GM12878 (cell line): ENCODE data around the gene YAP1. TPM values are rescaled to one million over a fixed set of nuclear protein-coding genes. Genes with fewer than 3 reads are reported as not detected.

Experiments
- ATAC-seq: fragments of 200-7000 bp; cut with Tn5 transposase; 3 replicates; pipeline ENCODE4 v1.9.1; 2020; ENCODE audit warnings: mild to moderate bottlenecking, moderate library complexity
- BruUV-seq: library from RNA; stranded (reverse); fragments of 400-500 nt; replicated peaks from 2 replicates; lab custom pipeline; 2021; lab: Mats Ljungman, UMichigan
- CTCF ChIA-PET: fragments of 300-600 bp; sonication (Branson Sonifier 250); formaldehyde crosslinking; extraction: SDS; loops from one replicate; lab custom pipeline; 2021; ENCODE audit warnings: inconsistent platforms; lab: Yijun Ruan, JAX
- POLR2A ChIA-PET: fragments of 350-600 bp; formaldehyde crosslinking; extraction: SDS; loops from one replicate; lab custom pipeline; 2021; ENCODE audit warnings: inconsistent platforms; lab: Charles Lee
- RAD21 ChIA-PET: fragments of 300-600 bp; sonication (Branson Sonifier 250); formaldehyde crosslinking; loops from one replicate; lab custom pipeline; 2023; ENCODE audit warnings: antibody characterized with exemption; ENCODE audit not compliant: unreplicated experiment; lab: Charles Lee
- SMC1A ChIA-PET: fragments of 300-600 bp; sonication (Branson Sonifier 250); formaldehyde crosslinking; loops from one replicate; lab custom pipeline; 2023; ENCODE audit not compliant: unreplicated experiment, uncharacterized antibody; lab: Charles Lee
- DNase-seq: peaks from one replicate; pipeline ENCODE4 v3.0.0-alpha.2; 2011; ENCODE audit warnings: low read depth, low spot score
- FAIRE-seq: peaks from 3 replicates; lab custom pipeline; 2011; peaks lifted over from hg19 to GRCh38; lab: Jason Lieb, UNC
- H2AFZ ChIP-seq: 2 replicates; pipeline ENCODE4 v1.6.0; 2011; ENCODE audit warnings: low read depth, low read length, control low read depth; ENCODE audit not compliant: control insufficient read depth
- H3K27ac ChIP-seq: 2 replicates; pipeline ENCODE4 v1.5.1; 2011; ENCODE audit warnings: control low read depth; ENCODE audit not compliant: control insufficient read depth, insufficient read depth
- H3K27me3 ChIP-seq, 2 experiments: replicated peaks in 1 of 2; 2 replicates each; pipeline versions ENCODE4 v1.6.0 to v1.6.1; 2011; ENCODE audit warnings: low read length in 1 of 2; ENCODE audit not compliant: control insufficient read depth in 2 of 2, insufficient read depth in 2 of 2
- H3K36me3 ChIP-seq, 2 experiments: 2 replicates each; pipeline ENCODE4 v1.5.1; 2011; ENCODE audit warnings: low read length in 1 of 2; ENCODE audit not compliant: control insufficient read depth in 2 of 2, insufficient read depth in 2 of 2
- H3K4me1 ChIP-seq: 2 replicates; pipeline ENCODE4 v1.6.1; 2011; ENCODE audit warnings: mild to moderate bottlenecking, low read length, moderate library complexity, mixed read lengths; ENCODE audit not compliant: control insufficient read depth, insufficient read depth
- H3K4me2 ChIP-seq: 2 replicates; pipeline ENCODE4 v1.6.0; 2011; ENCODE audit warnings: control low read depth; ENCODE audit not compliant: control insufficient read depth, insufficient read depth
- H3K4me3 ChIP-seq: fragments of 200-600 bp; sonication (generic); 2 replicates; pipeline ENCODE4 v1.5.1; 2016
- H3K79me2 ChIP-seq: 2 replicates; pipeline ENCODE4 v1.6.0; 2011; ENCODE audit warnings: low read length; ENCODE audit not compliant: control insufficient read depth, insufficient read depth
- H3K9ac ChIP-seq: 2 replicates; pipeline ENCODE4 v1.8.0; 2011; ENCODE audit warnings: low read length, control low read depth, mixed read lengths; ENCODE audit not compliant: control insufficient read depth, insufficient read depth
- H3K9me3 ChIP-seq: replicated peaks from 3 replicates; pipeline ENCODE4 v1.5.1; 2011; ENCODE audit warnings: mild to moderate bottlenecking, low read length; ENCODE audit not compliant: control insufficient read depth, insufficient read depth
- H4K20me1 ChIP-seq: 2 replicates; pipeline ENCODE4 v1.6.0; 2011; ENCODE audit not compliant: control insufficient read depth, insufficient read depth
- MTA3 ChIP-seq: IDR thresholded peaks from 2 replicates; pipeline ENCODE4 v1.6.1; 2012; ENCODE audit warnings: low read length, inconsistent platforms, borderline replicate concordance
- NFYA ChIP-seq: IDR thresholded peaks from 2 replicates; pipeline ENCODE4 v1.6.1; 2011; ENCODE audit warnings: low read depth, mild to moderate bottlenecking, low read length, improper control_type of control experiment, borderline replicate concordance
- NR2F1 ChIP-seq: fragments of 450-650 bp; conservative IDR thresholded peaks from 2 replicates; pipeline ENCODE4 v1.6.1; 2017; ENCODE audit warnings: mild to moderate bottlenecking
- PAX5 ChIP-seq: IDR thresholded peaks from 2 replicates; pipeline ENCODE4 v1.6.1; 2011; ENCODE audit warnings: low read depth, low read length, borderline replicate concordance
- SMARCA5 ChIP-seq: fragments of 450-650 bp; IDR thresholded peaks from 2 replicates; pipeline ENCODE4 v1.6.1; 2017; ENCODE audit warnings: mild to moderate bottlenecking
- SREBF2 ChIP-seq: IDR thresholded peaks from 2 replicates; pipeline ENCODE4 v1.6.1; 2012; ENCODE audit warnings: mild to moderate bottlenecking, low read length
- TCF12 ChIP-seq: IDR thresholded peaks from 2 replicates; pipeline ENCODE4 v1.6.1; 2011; ENCODE audit warnings: low read depth, mild to moderate bottlenecking, low read length
- TCF3 ChIP-seq: IDR thresholded peaks from 2 replicates; pipeline ENCODE4 v1.6.1; 2012; ENCODE audit warnings: low read depth, mild to moderate bottlenecking, low read length, borderline replicate concordance; ENCODE audit not compliant: insufficient read depth
- YY1 ChIP-seq: IDR thresholded peaks from 2 replicates; pipeline ENCODE4 v1.6.1; 2011; ENCODE audit warnings: low read depth, mild to moderate bottlenecking, low read length
- WGBS: methylation state at CpG from one replicate; pipeline ENCODE4 v1.1.6; 2016; ENCODE audit warnings: low lambda C conversion rate; ENCODE audit not compliant: insufficient replicate concordance, insufficient coverage; ENCODE audit errors: missing lambda C conversion rate; 5-methylcytosine and 5-hydroxymethylcytosine counted together
- in situ Hi-C: fragments of 300-500 bp; cut with MboI; formaldehyde crosslinking; loops from 9 replicates; pipeline ENCODE4 v1.14.3; 2018; ENCODE audit warnings: mixed read lengths
- intact Hi-C: fragments of 100-400 bp; cut with micrococcal nuclease; formaldehyde crosslinking; loops from one replicate; pipeline ENCODE4 v1.14.2; 2022; ENCODE audit not compliant: unreplicated experiment
- polyA plus RNA-seq, 11 experiments: library from polyadenylated mRNA; depleted of rRNA in 4 of 11; unstranded in 6 of 11; stranded (reverse) in 5 of 11; fragments of >200 nt; fragmentation: Nextera tagmentation in 4 of 11; fragmentation: Illumina TruSeq in 1 of 11; extraction: Ambion mirVana in 4 of 11; extraction: Trizol in 1 of 11; gene quantifications; 1 replicate in 1 of 11; 2 replicates in 10 of 11; pipeline versions ENCODE4 v1.2.1 to v1.2.3, GENCODE V29; 2011 to 2016; ENCODE audit warnings: inconsistent platforms in 2 of 11, missing spikeins in 2 of 11, low read depth in 1 of 11
- total RNA-seq, 4 experiments: library from RNA; depleted of rRNA in 3 of 4; stranded (reverse); fragments of >200 nt in 3 of 4; fragmentation: Illumina TruSeq in 1 of 4; extraction: Trizol in 1 of 4; gene quantifications; 2 replicates each; pipeline versions ENCODE4 v1.2.1 to v1.2.3, GENCODE V29; 2013 to 2021
- TF ChIP-seq, protein P1 (sequence below): IDR thresholded peaks from 2 replicates; pipeline ENCODE4 v1.6.1; 2012; ENCODE audit warnings: mild to moderate bottlenecking, low read depth, low read length
- TF ChIP-seq, protein P2 (sequence below): IDR thresholded peaks from 2 replicates; pipeline ENCODE4 v1.6.1; 2011; ENCODE audit warnings: low read depth, mild to moderate bottlenecking, low read length, moderate library complexity, borderline replicate concordance; ENCODE audit errors: extremely low read depth

The YAP1 gene
- total and polyA plus RNA-seq, 10 of the 15 experiments (the other 5 are each of a cell fraction or from before 2014, with no cell fraction given): 0.03 to 0.33 (median 0.10) TPM; not detected in 6

DNA sequence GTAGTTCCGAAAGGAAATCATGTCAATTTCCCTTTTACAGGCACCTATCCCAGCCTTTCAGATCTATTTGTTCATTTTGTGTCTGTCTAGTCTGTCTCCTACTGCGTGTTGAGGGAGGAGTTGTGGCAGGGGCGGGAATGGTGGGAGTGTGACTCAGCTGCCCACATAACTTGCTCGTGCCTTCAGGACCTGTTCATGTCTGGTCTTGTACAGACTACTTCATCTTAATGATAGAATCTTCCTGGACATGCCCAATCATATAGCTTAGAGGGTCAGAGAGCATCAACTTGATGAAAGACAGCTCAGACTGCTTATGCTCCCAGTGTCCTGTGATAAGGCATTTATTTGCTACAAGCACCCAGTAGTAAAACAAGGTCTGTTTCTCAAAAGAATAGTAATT, 146.0 kb downstream of the YAP1 start (continued):
- TF ChIP-seq SREBF2 (no peak), YY1 (no peak), PAX5 (no peak)
- TF ChIP-seq, protein P1, sequence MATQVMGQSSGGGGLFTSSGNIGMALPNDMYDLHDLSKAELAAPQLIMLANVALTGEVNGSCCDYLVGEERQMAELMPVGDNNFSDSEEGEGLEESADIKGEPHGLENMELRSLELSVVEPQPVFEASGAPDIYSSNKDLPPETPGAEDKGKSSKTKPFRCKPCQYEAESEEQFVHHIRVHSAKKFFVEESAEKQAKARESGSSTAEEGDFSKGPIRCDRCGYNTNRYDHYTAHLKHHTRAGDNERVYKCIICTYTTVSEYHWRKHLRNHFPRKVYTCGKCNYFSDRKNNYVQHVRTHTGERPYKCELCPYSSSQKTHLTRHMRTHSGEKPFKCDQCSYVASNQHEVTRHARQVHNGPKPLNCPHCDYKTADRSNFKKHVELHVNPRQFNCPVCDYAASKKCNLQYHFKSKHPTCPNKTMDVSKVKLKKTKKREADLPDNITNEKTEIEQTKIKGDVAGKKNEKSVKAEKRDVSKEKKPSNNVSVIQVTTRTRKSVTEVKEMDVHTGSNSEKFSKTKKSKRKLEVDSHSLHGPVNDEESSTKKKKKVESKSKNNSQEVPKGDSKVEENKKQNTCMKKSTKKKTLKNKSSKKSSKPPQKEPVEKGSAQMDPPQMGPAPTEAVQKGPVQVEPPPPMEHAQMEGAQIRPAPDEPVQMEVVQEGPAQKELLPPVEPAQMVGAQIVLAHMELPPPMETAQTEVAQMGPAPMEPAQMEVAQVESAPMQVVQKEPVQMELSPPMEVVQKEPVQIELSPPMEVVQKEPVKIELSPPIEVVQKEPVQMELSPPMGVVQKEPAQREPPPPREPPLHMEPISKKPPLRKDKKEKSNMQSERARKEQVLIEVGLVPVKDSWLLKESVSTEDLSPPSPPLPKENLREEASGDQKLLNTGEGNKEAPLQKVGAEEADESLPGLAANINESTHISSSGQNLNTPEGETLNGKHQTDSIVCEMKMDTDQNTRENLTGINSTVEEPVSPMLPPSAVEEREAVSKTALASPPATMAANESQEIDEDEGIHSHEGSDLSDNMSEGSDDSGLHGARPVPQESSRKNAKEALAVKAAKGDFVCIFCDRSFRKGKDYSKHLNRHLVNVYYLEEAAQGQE: no peak

DNA sequence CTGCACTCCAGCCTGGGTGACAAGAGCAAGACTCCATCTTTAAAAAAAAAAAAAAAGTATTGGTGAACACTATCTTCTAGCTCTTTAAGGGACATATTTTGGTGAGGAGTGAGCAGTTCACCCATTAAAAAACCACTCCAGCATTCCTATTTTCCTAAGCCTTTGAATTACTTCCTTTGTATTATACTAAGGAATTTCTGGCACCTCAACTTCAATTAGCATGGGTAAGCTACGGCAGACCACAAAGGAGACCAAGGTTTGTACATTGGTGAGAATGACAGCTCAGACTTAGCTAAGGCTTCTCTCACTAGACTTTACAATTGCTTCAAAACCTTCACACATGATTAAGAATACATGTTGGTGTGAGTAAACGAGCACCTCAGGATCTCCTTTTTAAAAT, 150.0 kb downstream of the YAP1 start:
- DNase-seq: no peak
- Histone ChIP-seq H3K4me2 (no peak overlapping the region), H2AFZ (no peak overlapping the region), H3K27me3 (peaks cover 0 to 3% of the 10 kb centered on the region in 2 experiments; a peak in 1 of 4 replicates), H4K20me1 (no peaks in the 10 kb centered on the region), H3K9me3 (no peaks in the 10 kb centered on the region), H3K27ac (no peak overlapping the region), H3K4me3 (no peak overlapping the region), H3K4me1 (no peaks in the 10 kb centered on the region)
- intact Hi-C loops: no loop called here
- no TSS peak for BruUV-seq
- ATAC-seq: no peak
- WGBS: 17% methylated on average over 2 of the region's 2 CpGs
- POLR2A ChIA-PET: interaction anchor here (0.7 kb wide), 1 partner anchor 633 kb away, joined by 5 read pairs; no protein-coding TSS in a partner anchor
- no peak for FAIRE-seq
- RAD21 ChIA-PET: no interaction called here
- TF ChIP-seq TCF12: no peak
- TF ChIP-seq PAX5: no peak
- TF ChIP-seq, protein P2, sequence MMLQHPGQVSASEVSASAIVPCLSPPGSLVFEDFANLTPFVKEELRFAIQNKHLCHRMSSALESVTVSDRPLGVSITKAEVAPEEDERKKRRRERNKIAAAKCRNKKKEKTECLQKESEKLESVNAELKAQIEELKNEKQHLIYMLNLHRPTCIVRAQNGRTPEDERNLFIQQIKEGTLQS: no peak
- no peak for TF ChIP-seq MTA3
- no peak for TF ChIP-seq NR2F1
- TF ChIP-seq SMARCA5: no peak
- TF ChIP-seq NFYA: no peak
- no peak for TF ChIP-seq TCF3
- TF ChIP-seq, all 136 proteins: peak for 0
- H3K9ac ChIP-seq: no peak overlapping the region
- CTCF ChIA-PET: no interaction called here
- H3K79me2 ChIP-seq: no peaks in the 10 kb centered on the region
- SMC1A ChIA-PET: interaction anchor here (1.1 kb wide), 1 partner anchor 14 kb away, joined by 3 read pairs; no protein-coding TSS in a partner anchor
- no peaks in the 10 kb centered on the region for H3K36me3 ChIP-seq
- in situ Hi-C loops: no loop called here
